ENCODE results near the gene THRA.

The THRA gene

GRCh38 chr17:40035162-40035559, 27.6 kb upstream of the THRA start:
- Mint-ChIP-seq H3K27ac (no peak overlapping the region), H3K4me3 (no peak overlapping the region), H3K27me3 (no peaks in the 10 kb centered on the region), H3K4me1 (ENCODE audit: low read depth) (peaks cover 20% of the 10 kb centered on the region), H3K9me3 (no peaks in the 10 kb centered on the region), H3K36me3 (ENCODE audit: low read depth) (peaks cover 60% of the 10 kb centered on the region)
- intact Hi-C loops (cut with micrococcal nuclease) = loop anchor here (10.0 kb wide), 1 partner anchor 50 kb away; no protein-coding TSS in a partner anchor

DNA sequence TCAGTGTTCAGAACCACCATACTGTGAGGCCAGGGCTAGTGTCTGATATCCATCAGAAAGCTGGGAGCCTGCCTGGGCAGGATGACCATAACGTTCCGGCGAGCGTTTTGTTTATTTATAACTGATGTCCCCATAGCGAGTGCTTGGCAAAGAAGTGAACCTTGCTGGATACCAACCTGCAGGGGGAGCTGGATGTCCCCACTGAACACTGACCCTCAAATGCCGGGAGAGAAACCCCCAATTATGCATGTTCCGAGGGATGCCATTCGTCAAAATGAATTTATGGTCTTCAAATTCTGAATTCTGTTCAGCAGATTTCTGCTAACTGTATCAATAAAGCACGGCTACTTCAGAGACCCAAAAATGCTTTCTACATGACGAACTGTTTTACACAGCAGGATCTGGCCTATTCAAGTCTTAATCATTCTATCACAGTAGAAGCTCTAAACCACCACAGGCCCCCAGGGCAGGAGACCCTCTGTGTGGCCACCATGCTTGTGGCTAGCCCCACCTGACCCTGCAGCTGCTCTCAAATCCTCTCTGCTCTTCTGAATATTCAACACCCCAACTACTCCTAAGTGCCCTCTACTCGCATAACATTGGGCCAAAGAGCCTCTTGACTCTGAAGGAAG, 23.8 kb upstream of the THRA start:
- Mint-ChIP-seq H3K36me3 (ENCODE audit: low read depth) (peaks cover 34% of the 10 kb centered on the region), H3K27me3 (no peaks in the 10 kb centered on the region), H3K27ac (no peak overlapping the region), H3K9me3 (no peaks in the 10 kb centered on the region), H3K4me1 (ENCODE audit: low read depth) (peaks cover 32% of the 10 kb centered on the region), H3K4me3 (no peak overlapping the region)
- intact Hi-C loops (cut with micrococcal nuclease) = loop anchor here (10.0 kb wide), 1 partner anchor 46 kb away; no protein-coding TSS in a partner anchor

- Mint-ChIP-seq H3K4me3 (no peak overlapping the region), H3K36me3 (ENCODE audit: low read depth) (peaks cover 37% of the 10 kb centered on the region), H3K27me3 (no peaks in the 10 kb centered on the region), H3K4me1 (ENCODE audit: low read depth) (peaks cover 18% of the 10 kb centered on the region), H3K27ac (peak overlapping the region; percentile 51), H3K9me3 (no peaks in the 10 kb centered on the region)
- intact Hi-C loops (cut with micrococcal nuclease) = no loop called here
These were observed 21.6 kb upstream of the THRA start for GRCh38 chr17:40041196-40041595.

DNA sequence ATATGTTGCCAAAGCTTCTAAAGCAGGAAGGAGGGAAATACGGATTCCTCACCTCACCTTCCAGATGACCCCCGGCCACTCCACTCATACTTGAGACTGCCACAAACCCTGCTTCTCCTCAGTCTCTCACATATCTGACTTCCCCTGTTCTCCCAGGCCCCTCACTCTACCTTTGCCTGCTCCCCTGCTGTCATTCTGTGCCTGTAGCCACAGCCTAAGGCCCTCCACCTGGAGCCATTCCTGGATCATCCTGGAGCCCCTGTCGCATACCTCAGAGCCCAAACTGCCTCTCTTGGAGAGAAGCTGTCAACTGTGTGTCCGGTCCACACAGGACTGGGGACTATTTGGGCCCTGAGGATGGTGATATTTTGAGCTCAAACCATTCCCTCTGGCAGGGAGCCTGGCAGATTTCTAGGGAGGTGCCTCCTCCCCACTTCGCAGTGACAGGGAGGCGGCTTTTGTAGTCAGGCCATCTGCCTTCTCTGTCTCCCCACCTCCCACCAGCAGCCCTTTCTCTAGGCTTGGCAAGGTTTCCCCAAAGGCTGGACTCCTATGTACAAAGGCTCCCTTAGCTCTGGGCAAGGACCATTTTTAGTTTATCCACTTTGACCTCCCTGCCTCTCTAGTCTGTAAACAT, 6.3 kb upstream of the THRA start:
- H3K4me1 Mint-ChIP-seq (ENCODE audit: low read depth) = peaks cover 21% of the 10 kb centered on the region
- intact Hi-C loops (cut with micrococcal nuclease) = no loop called here
- H3K27me3 Mint-ChIP-seq = peaks cover 13% of the 10 kb centered on the region
- H3K27ac Mint-ChIP-seq = no peak overlapping the region
- H3K36me3 Mint-ChIP-seq (ENCODE audit: low read depth) = peaks cover 29% of the 10 kb centered on the region
- H3K9me3 Mint-ChIP-seq = no peaks in the 10 kb centered on the region
- no peak overlapping the region for H3K4me3 Mint-ChIP-seq

DNA sequence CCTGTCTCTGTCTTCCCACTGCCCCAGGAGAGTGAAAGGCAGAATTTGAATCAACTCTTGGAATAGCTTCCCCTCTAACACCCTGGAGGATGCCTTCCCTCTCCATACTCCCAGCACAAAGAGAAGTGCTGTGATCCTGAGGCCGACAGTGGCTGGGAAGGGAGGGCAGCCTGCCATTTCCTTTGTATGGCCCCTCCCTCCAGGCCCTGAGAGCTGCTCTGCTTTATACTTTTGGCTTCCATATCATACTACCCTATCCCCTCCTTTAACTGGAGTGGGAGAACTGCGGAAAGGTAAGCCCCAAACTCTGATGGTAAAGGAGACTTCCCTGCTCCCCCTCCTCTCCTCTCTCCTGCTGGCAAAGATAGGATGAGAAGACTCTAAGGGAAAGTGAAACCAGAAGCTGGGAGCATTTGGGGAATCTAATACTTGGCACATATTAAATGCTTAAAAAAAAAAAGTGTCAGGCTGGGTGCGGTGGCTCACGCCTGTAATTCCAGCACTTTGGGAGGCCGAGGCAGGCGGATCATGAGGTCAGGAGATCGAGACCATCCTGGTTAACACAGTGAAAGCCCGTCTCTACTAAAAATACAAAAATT, 4.5 kb upstream of the THRA start:
- intact Hi-C loops (cut with micrococcal nuclease) = no loop called here
- Mint-ChIP-seq H3K4me1 (ENCODE audit: low read depth) (peaks cover 29% of the 10 kb centered on the region), H3K4me3 (no peak overlapping the region), H3K36me3 (ENCODE audit: low read depth) (peaks cover 11% of the 10 kb centered on the region), H3K9me3 (no peaks in the 10 kb centered on the region), H3K27ac (peak overlapping the region; percentile 47), H3K27me3 (peaks cover 23% of the 10 kb centered on the region)

DNA sequence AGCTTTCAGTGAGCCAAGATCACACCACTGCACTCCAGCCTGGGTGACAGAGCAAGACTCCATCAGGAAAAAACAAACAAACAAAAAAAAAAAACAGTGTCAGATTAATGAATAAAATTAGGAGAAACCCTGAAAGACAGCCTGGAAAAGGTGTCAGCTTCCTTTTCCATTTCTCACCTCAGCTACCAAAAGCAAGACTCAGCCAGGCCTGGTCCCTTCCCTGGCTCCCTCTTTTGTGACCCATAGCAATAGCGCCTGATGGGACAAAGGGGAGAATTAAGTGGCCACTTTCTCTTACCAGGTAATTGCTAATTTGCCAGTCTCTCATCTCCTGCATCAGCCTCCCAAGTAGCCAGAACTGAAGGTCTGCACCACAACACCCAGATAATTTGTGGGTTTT, 3.9 kb upstream of the THRA start:
- Mint-ChIP-seq H3K4me1 (ENCODE audit: low read depth) (peaks cover 30% of the 10 kb centered on the region), H3K4me3 (no peak overlapping the region), H3K36me3 (ENCODE audit: low read depth) (peaks cover 6% of the 10 kb centered on the region), H3K27ac (peak overlapping the region; percentile 47), H3K27me3 (peaks cover 26% of the 10 kb centered on the region), H3K9me3 (no peaks in the 10 kb centered on the region)
- intact Hi-C loops (cut with micrococcal nuclease) = no loop called here

- Mint-ChIP-seq H3K27me3 (peaks cover 28% of the 10 kb centered on the region), H3K9me3 (no peaks in the 10 kb centered on the region), H3K4me1 (ENCODE audit: low read depth) (peaks cover 35% of the 10 kb centered on the region), H3K27ac (no peak overlapping the region), H3K4me3 (no peak overlapping the region), H3K36me3 (ENCODE audit: low read depth) (no peaks in the 10 kb centered on the region)
- intact Hi-C loops (cut with micrococcal nuclease) = no loop called here
These were observed 2.9 kb upstream of the THRA start for GRCh38 chr17:40059729-40060475.

GRCh38 chr17:40060887-40061608, 1.7 kb upstream of the THRA start:
- Mint-ChIP-seq H3K4me3 (no peak overlapping the region), H3K9me3 (no peaks in the 10 kb centered on the region), H3K4me1 (ENCODE audit: low read depth) (peaks cover 42% of the 10 kb centered on the region), H3K27ac (no peak overlapping the region), H3K27me3 (peaks cover 32% of the 10 kb centered on the region), H3K36me3 (ENCODE audit: low read depth) (no peaks in the 10 kb centered on the region)
- intact Hi-C loops (cut with micrococcal nuclease) = no loop called here

- H3K27ac Mint-ChIP-seq = no peak overlapping the region
- H3K4me3 Mint-ChIP-seq = peak overlapping the region; percentile 68
- peaks cover 31% of the 10 kb centered on the region for H3K27me3 Mint-ChIP-seq
- H3K9me3 Mint-ChIP-seq = no peaks in the 10 kb centered on the region
- peaks cover 42% of the 10 kb centered on the region for H3K4me1 Mint-ChIP-seq (ENCODE audit: low read depth)
- intact Hi-C loops (cut with micrococcal nuclease) = loop anchor here (1.0 kb wide), 1 partner anchor 50 kb away; no protein-coding TSS in a partner anchor
- no peaks in the 10 kb centered on the region for H3K36me3 Mint-ChIP-seq (ENCODE audit: low read depth)
These were observed 1.1 kb upstream of the THRA start for GRCh38 chr17:40061609-40062038.

- intact Hi-C loops (cut with micrococcal nuclease) = no loop called here
- Mint-ChIP-seq H3K4me3 (peak overlapping the region; percentile 79), H3K36me3 (ENCODE audit: low read depth) (no peaks in the 10 kb centered on the region), H3K27ac (peak overlapping the region; percentile 38), H3K27me3 (peaks cover 34% of the 10 kb centered on the region), H3K4me1 (ENCODE audit: low read depth) (peaks cover 51% of the 10 kb centered on the region), H3K9me3 (no peaks in the 10 kb centered on the region)
These were observed 514 bp downstream of the THRA start for GRCh38 chr17:40063187-40063771.

- intact Hi-C loops (cut with micrococcal nuclease) = no loop called here
- peak overlapping the region; percentile 38 for H3K27ac Mint-ChIP-seq
- H3K4me1 Mint-ChIP-seq (ENCODE audit: low read depth) = peaks cover 56% of the 10 kb centered on the region
- peak overlapping the region; percentile 79 for H3K4me3 Mint-ChIP-seq
- no peaks in the 10 kb centered on the region for H3K36me3 Mint-ChIP-seq (ENCODE audit: low read depth)
- H3K9me3 Mint-ChIP-seq = no peaks in the 10 kb centered on the region
- peaks cover 34% of the 10 kb centered on the region for H3K27me3 Mint-ChIP-seq
These were observed 1.3 kb downstream of the THRA start for GRCh38 chr17:40063901-40064531.

GRCh38 chr17:40064971-40065768, 2.4 kb downstream of the THRA start:
- Mint-ChIP-seq H3K9me3 (no peaks in the 10 kb centered on the region), H3K4me3 (no peak overlapping the region), H3K4me1 (ENCODE audit: low read depth) (peaks cover 68% of the 10 kb centered on the region), H3K36me3 (ENCODE audit: low read depth) (no peaks in the 10 kb centered on the region), H3K27me3 (peaks cover 40% of the 10 kb centered on the region), H3K27ac (peak overlapping the region; percentile 3)
- intact Hi-C loops (cut with micrococcal nuclease) = no loop called here

Data from dendritic cell treated with granulocyte-macrophage colony-stimulating factor and Interleukin-4, amounts not matched to agents 40 ng/mL and 50 ng/mL, for 4 days (primary cell).